SK-N-MC (cell line): ENCODE measurements around the gene NEIL1.

Source experiments
- EZH2 ChIP-seq: fragments of 200-600 bp; sonication (generic); IDR thresholded peaks from one replicate; pipeline ENCODE4 v1.6.1; 2017; ENCODE audit warnings: antibody characterized with exemption
- FOXP2 ChIP-seq: optimal IDR thresholded peaks from 2 replicates; pipeline ENCODE3; 2011; ENCODE audit warnings: mild to moderate bottlenecking, moderate library complexity; ENCODE audit not compliant: insufficient read depth; ENCODE audit errors: extremely low read length, control extremely low read depth

DNA sequence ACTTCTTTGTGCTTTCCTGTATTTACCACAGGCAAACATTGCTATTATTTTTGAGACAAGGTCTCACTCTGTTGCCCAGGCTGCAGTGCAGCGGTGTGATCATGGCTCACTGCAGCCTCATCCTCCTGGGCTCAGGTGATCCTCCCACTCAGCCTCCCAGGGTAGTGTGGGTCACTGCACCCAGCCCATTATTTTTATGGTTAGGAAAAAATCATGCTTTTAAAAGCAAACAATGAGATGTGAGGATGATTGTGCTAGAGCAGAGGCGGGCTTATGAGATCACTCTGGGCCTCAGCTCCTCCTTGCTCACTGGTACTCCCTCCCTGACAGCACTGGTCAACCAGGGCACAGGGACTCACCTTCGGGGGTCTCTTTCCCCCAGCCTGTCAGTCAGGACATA, 19.3 kb downstream of the NEIL1 start:
- TF ChIP-seq FOXP2 (no peak), EZH2 (no peak)
